Measurements from ENCODE around the gene GFAP. TPM values are rescaled to one million over a fixed set of nuclear protein-coding genes. Genes with fewer than 3 reads are reported as not detected.

GFAP gene
- total and polyA plus RNA-seq, 5 donors from 2014 or later: not detected

DNA sequence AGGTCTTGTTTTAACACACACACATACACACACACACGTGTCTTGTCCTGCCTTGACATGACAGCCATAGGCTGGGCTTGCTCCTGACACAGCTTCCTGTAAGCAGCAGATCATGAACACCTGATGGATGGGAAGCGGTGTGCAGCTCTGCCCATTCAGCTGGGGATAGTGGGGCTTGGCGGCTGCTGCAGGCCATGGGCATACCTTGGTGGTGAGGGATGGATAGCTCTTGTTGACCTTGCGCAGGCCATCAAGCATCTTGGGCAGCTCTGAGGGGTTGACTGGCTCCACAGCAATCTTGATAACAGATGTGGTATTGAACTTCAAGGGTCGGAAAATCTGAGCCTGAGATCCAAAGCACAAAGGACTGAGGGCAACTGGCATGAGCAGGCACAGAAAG is 55.6 kb downstream of the GFAP start:
- Mint-ChIP-seq H3K4me3 (no peak overlapping the region), H3K4me1 (peaks cover 0 to 2% (median under 1%) of the 10 kb centered on the region in 4 donors), H3K27ac (no peak overlapping the region), H3K36me3 (peaks cover 44% of the 10 kb centered on the region), H3K27me3 (no peaks in the 10 kb centered on the region), H3K9me3 (no peaks in the 10 kb centered on the region)
- Histone ChIP-seq H3K27ac (ENCODE audit: insufficient read depth, low read length, poor library complexity, severe bottlenecking) (no peak overlapping the region), H3K27me3 (ENCODE audit: control insufficient read depth, insufficient read depth, low read length) (no peaks in the 10 kb centered on the region), H3K9me3 (ENCODE audit: control insufficient read depth in 2 of 2, low read length in 2 of 2) (no peaks in the 10 kb centered on the region), H3K4me1 (ENCODE audit: control insufficient read depth, insufficient read depth, low read length, poor library complexity, severe bottlenecking) (no peaks in the 10 kb centered on the region), H3K36me3 (ENCODE audit: control insufficient read depth, insufficient read depth, low read length) (peaks cover 92% of the 10 kb centered on the region), H3K4me3 (ENCODE audit: low read depth, low read length) (no peak overlapping the region)
- DNase-seq (no peak), ATAC-seq (ENCODE audit: low read depth in 2 of 2) (no peak)

DNA sequence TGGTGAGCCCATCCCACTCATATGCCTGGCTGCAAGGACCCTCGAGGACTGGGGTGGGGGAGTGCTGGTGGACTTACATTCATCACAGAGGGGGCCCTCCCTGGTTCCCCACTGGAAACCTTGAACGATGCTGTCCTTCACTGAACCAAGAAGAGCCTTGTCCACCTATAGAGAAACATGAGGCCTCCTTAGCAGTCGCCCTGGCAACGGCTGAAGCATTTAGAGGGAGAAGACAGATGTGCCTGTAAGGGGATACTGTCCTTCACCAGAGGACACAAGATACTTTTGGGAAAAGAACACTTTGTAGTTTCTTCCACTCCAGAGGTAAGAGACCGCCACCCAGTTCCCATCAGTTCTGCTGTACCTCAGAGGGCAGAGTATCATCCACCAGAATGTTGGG is 61.1 kb downstream of the GFAP start:
- H3K4me1 Mint-ChIP-seq: no peaks in the 10 kb centered on the region
- DNase-seq: no peak
- Histone ChIP-seq H3K27ac (ENCODE audit: insufficient read depth, low read length, poor library complexity, severe bottlenecking) (no peak overlapping the region), H3K4me1 (ENCODE audit: control insufficient read depth, insufficient read depth, low read length, poor library complexity, severe bottlenecking) (no peaks in the 10 kb centered on the region), H3K4me3 (ENCODE audit: low read depth, low read length) (no peak overlapping the region), H3K27me3 (ENCODE audit: control insufficient read depth, insufficient read depth, low read length) (no peaks in the 10 kb centered on the region), H3K36me3 (ENCODE audit: control insufficient read depth, insufficient read depth, low read length) (peaks cover 83% of the 10 kb centered on the region), H3K9me3 (ENCODE audit: control insufficient read depth in 2 of 2, low read length in 2 of 2) (no peaks in the 10 kb centered on the region)
- no peaks in the 10 kb centered on the region for H3K9me3 Mint-ChIP-seq
- H3K27me3 Mint-ChIP-seq: no peaks in the 10 kb centered on the region
- H3K27ac Mint-ChIP-seq: no peak overlapping the region
- no peak for ATAC-seq (ENCODE audit: low read depth in 2 of 2)
- no peak overlapping the region for H3K4me3 Mint-ChIP-seq
- peaks cover 51% of the 10 kb centered on the region for H3K36me3 Mint-ChIP-seq

Other genes starting within 250 kb of the GFAP start
- 20.3 TPM for gene CCDC43, start 225.7 kb downstream of the GFAP start, total RNA-seq
- 10 to 100 TPM; 11.8 to 15.5 (median 14.3) TPM for gene CCDC43, start 225.7 kb downstream of the GFAP start, polyA plus RNA-seq
- 5.0 TPM for gene DBF4B, start 206.8 kb downstream of the GFAP start, total RNA-seq
- 1 to 10 TPM in 2 of 4 donors, under 1 TPM in 2; 0.25 to 2.2 (median 0.85) TPM for gene DBF4B, start 206.8 kb downstream of the GFAP start, polyA plus RNA-seq
- gene ADAM11, start 156.5 kb downstream of the GFAP start, total RNA-seq: 0.35 TPM
- gene ADAM11, start 156.5 kb downstream of the GFAP start, polyA plus RNA-seq: under 1 TPM in 2 of 4 donors, not detected in 2; 0.15 to 0.24 TPM
- gene GJC1, start 85.2 kb downstream of the GFAP start, total RNA-seq: not detected
- not detected for gene GJC1, start 85.2 kb downstream of the GFAP start, polyA plus RNA-seq
- gene HIGD1B, start 67.6 kb downstream of the GFAP start, total RNA-seq: not detected
- gene HIGD1B, start 67.6 kb downstream of the GFAP start, polyA plus RNA-seq: not detected
- 111 TPM for gene EFTUD2, start 16.1 kb downstream of the GFAP start, total RNA-seq
- gene EFTUD2, start 16.1 kb downstream of the GFAP start, polyA plus RNA-seq: 10 to 100 TPM; 58.8 to 86.7 (median 73.5) TPM
- gene KIF18B, start 32.3 kb upstream of the GFAP start, total RNA-seq: 0.52 TPM
- under 1 TPM in 3 of 4 donors, not detected in 1; 0.19 to 0.60 (median 0.23) TPM for gene KIF18B, start 32.3 kb upstream of the GFAP start, polyA plus RNA-seq
- gene C1QL1, start 52.8 kb upstream of the GFAP start, total RNA-seq: not detected
- not detected for gene C1QL1, start 52.8 kb upstream of the GFAP start, polyA plus RNA-seq
- gene DCAKD, start 136.1 kb upstream of the GFAP start, total RNA-seq: 20.7 TPM
- gene DCAKD, start 136.1 kb upstream of the GFAP start, polyA plus RNA-seq: 10 to 100 TPM in 3 of 4 donors, 1 to 10 TPM in 1; 10.0 to 15.2 (median 13.5) TPM
- gene NMT1, start 145.8 kb upstream of the GFAP start, total RNA-seq: 87.2 TPM
- gene NMT1, start 145.8 kb upstream of the GFAP start, polyA plus RNA-seq: 10 to 100 TPM; 34.6 to 72.0 (median 53.8) TPM
- gene PLCD3, start 217.0 kb upstream of the GFAP start, total RNA-seq: 5.5 TPM
- 1 to 10 TPM in 1 of 4 donors, under 1 TPM in 3; 0.15 to 1.5 (median 0.42) TPM for gene PLCD3, start 217.0 kb upstream of the GFAP start, polyA plus RNA-seq
- 23.6 TPM for gene ACBD4, start 220.2 kb upstream of the GFAP start, total RNA-seq
- 10 to 100 TPM; 13.8 to 17.9 (median 15.0) TPM for gene ACBD4, start 220.2 kb upstream of the GFAP start, polyA plus RNA-seq
- gene HEXIM1, start 233.0 kb upstream of the GFAP start, total RNA-seq: 88.0 TPM
- gene HEXIM1, start 233.0 kb upstream of the GFAP start, polyA plus RNA-seq: 1 to 10 TPM; 5.9 to 8.0 (median 6.1) TPM
- 3.6 TPM for gene HEXIM2, start 246.4 kb upstream of the GFAP start, total RNA-seq
- gene HEXIM2, start 246.4 kb upstream of the GFAP start, polyA plus RNA-seq: 1 to 10 TPM; 1.9 to 4.1 (median 2.4) TPM